Subcutaneous abdominal adipose tissue (tissue), 5 donors: ENCODE data around the gene MRPL38.
A peak's percentile ranks its signal among the peaks of the same experiment; 100 is the strongest.

ENCODE experiments used
- H3K27ac ChIP-seq: one replicate; pipeline ENCODE4 v1.7.0; 2013; ENCODE audit warnings: low read depth, mild to moderate bottlenecking, inconsistent platforms, low read length, moderate library complexity
- H3K27me3 ChIP-seq, 5 donors: one replicate each; pipeline ENCODE4 v1.7.0; 2013; ENCODE audit warnings: low read length in 5 of 5, inconsistent platforms in 1 of 5; ENCODE audit not compliant: control insufficient read depth in 5 of 5, insufficient read depth in 4 of 5
- H3K36me3 ChIP-seq, 5 donors: one replicate each; pipeline ENCODE4 v1.7.0; 2013; ENCODE audit warnings: low read length in 5 of 5; ENCODE audit not compliant: control insufficient read depth in 5 of 5, insufficient read depth in 5 of 5
- H3K4me1 ChIP-seq, 5 donors: one replicate each; pipeline ENCODE4 v1.7.0; 2013; ENCODE audit warnings: low read length in 5 of 5, mild to moderate bottlenecking in 3 of 5, moderate library complexity in 1 of 5; ENCODE audit not compliant: control insufficient read depth in 5 of 5, insufficient read depth in 5 of 5
- H3K4me3 ChIP-seq, 5 donors: one replicate each; pipeline ENCODE4 v1.7.0; 2013; ENCODE audit warnings: low read length in 5 of 5, low read depth in 1 of 5
- H3K9ac ChIP-seq, 5 donors: one replicate each; pipeline ENCODE4 v1.7.0; 2013; ENCODE audit warnings: low read length in 5 of 5, mild to moderate bottlenecking in 4 of 5, moderate library complexity in 3 of 5
- H3K9me3 ChIP-seq, 5 donors: one replicate each; pipeline ENCODE4 v1.7.0; 2013; ENCODE audit warnings: low read length in 5 of 5; ENCODE audit not compliant: control insufficient read depth in 5 of 5
- donor health status: healthy.
- donor health status: healthy.
- donor health status: healthy.
- donor health status: healthy.
- donor health status: healthy.

Gene MRPL38

DNA sequence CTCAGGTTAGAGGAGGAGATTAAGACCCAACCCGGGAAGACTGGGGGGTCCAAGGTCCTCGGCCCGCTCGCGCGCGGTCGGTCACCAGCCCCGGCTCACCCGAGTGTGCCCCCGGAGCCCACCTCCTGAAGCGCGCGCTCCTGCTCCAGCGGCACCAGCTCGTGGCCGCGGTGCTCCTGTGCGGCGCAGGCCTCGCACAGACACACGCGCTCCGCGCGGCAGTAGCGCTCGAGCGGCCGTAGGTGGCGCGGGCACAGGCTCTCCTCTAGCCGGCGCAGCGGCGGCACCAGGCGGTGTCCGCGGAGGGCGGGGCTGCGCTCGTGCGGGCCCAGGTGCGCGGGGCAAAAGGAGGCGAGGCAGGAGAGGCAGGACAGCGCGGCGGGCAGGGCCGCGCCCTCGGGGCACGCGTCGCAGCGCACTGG lies 26.9 kb downstream of the MRPL38 start:
- H3K9ac ChIP-seq = peak overlapping the region; percentile 73 to 96 (median 90)
- H3K27me3 ChIP-seq = peaks cover 0 to 13% (median 0%) of the 10 kb centered on the region in 5 donors
- peaks cover 0 to 22% (median 16%) of the 10 kb centered on the region in 5 donors for H3K36me3 ChIP-seq
- peak overlapping the region; percentile 74 to 88 (median 84) for H3K4me3 ChIP-seq
- no peaks in the 10 kb centered on the region for H3K9me3 ChIP-seq
- peaks cover 16 to 53% (median 43%) of the 10 kb centered on the region in 5 donors for H3K4me1 ChIP-seq
- H3K27ac ChIP-seq = peak overlapping the region; percentile 98

GRCh38 chr17:75876938-75877751 lies 27.5 kb downstream of the MRPL38 start:
- H3K4me1 ChIP-seq = peaks cover 19 to 59% (median 49%) of the 10 kb centered on the region in 5 donors
- peaks cover 0 to 22% (median 16%) of the 10 kb centered on the region in 5 donors for H3K36me3 ChIP-seq
- peaks cover 0 to 16% (median 0%) of the 10 kb centered on the region in 5 donors for H3K27me3 ChIP-seq
- H3K4me3 ChIP-seq = peak overlapping the region; percentile 74 to 88 (median 84)
- no peaks in the 10 kb centered on the region for H3K9me3 ChIP-seq
- peak overlapping the region; percentile 98 for H3K27ac ChIP-seq
- H3K9ac ChIP-seq = peak overlapping the region; percentile 74 to 96 (median 92)

DNA sequence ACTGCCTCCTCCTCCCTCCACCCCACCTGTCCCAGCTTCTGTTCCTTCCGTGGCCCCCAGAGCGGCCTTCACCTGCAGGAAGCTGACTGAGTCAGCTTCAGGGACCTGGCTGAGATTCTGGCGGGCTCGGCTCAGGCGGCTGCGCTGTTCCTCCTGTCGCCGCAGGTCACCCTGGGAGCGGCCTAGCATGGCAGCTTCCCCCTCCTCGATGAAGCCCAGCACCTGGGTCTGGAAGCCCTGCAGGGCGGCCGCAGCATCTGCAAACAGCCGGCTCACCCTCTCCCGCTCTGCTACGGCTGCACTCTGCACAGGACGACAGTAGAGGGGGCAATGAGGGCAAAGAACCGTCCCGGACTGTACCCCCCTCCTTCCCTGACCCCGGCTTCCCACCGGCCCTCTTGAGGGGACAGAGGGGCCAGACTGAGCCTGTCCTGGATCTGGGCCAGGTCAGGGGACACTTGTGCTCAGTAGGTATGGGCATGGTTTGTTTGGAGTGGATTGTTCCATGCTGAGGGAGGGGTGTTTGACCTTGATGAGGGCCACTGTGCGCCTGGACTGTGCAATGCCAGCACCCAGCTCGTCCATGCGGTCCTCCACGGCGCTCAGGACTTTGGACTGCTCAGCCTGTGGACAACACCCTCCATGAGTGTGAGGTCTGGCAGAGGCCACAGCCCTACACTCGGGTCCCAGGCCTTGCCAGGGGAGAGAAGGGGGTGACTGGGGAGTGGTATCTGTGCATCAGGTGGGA lies 28.3 kb downstream of the MRPL38 start:
- Histone ChIP-seq H3K36me3 (peaks cover 0 to 22% (median 16%) of the 10 kb centered on the region in 5 donors), H3K4me3 (peak overlapping the region; percentile 33 to 88 (median 84)), H3K27ac (peak overlapping the region; percentile 98), H3K9ac (peak overlapping the region; percentile 74 to 93 (median 90)), H3K4me1 (peaks cover 19 to 59% (median 49%) of the 10 kb centered on the region in 5 donors), H3K27me3 (peaks cover 0 to 16% (median 0%) of the 10 kb centered on the region in 5 donors), H3K9me3 (no peaks in the 10 kb centered on the region)

GRCh38 chr17:75875940-75876189 lies 28.8 kb downstream of the MRPL38 start:
- Histone ChIP-seq H3K4me1 (peaks cover 20 to 59% (median 49%) of the 10 kb centered on the region in 5 donors), H3K9ac (peak overlapping the region in 4 of 5 donors; percentile 90 to 93 (median 91)), H3K4me3 (peak overlapping the region; percentile 33 to 88 (median 84))

GRCh38 chr17:75875182-75875939 lies 29.3 kb downstream of the MRPL38 start:
- Histone ChIP-seq H3K9me3 (no peaks in the 10 kb centered on the region), H3K27me3 (peaks cover 0 to 16% (median 0%) of the 10 kb centered on the region in 5 donors), H3K4me1 (peaks cover 22 to 59% (median 49%) of the 10 kb centered on the region in 5 donors), H3K9ac (peak overlapping the region in 3 of 5 donors; percentile 90 to 93 (median 90)), H3K4me3 (peak overlapping the region in 3 of 5 donors; percentile 33 to 88 (median 86)), H3K36me3 (peaks cover 0 to 22% (median 16%) of the 10 kb centered on the region in 5 donors), H3K27ac (peak overlapping the region; percentile 98)

More at GRCh38 chr17:75875940-75876189, 28.8 kb downstream of the MRPL38 start:
- Histone ChIP-seq H3K27me3 (peaks cover 0 to 16% (median 0%) of the 10 kb centered on the region in 5 donors), H3K36me3 (peaks cover 0 to 22% (median 16%) of the 10 kb centered on the region in 5 donors), H3K27ac (peak overlapping the region; percentile 98), H3K9me3 (no peaks in the 10 kb centered on the region)

GRCh38 chr17:75874323-75875181 lies 30.1 kb downstream of the MRPL38 start:
- peaks cover 0 to 22% (median 16%) of the 10 kb centered on the region in 5 donors for H3K36me3 ChIP-seq
- H3K27me3 ChIP-seq = peaks cover 0 to 21% (median 0%) of the 10 kb centered on the region in 5 donors
- H3K27ac ChIP-seq = peak overlapping the region; percentile 98
- no peaks in the 10 kb centered on the region for H3K9me3 ChIP-seq
- H3K9ac ChIP-seq = peak overlapping the region in 1 of 5 donors; percentile 90
- no peak overlapping the region for H3K4me3 ChIP-seq
- peaks cover 22 to 64% (median 55%) of the 10 kb centered on the region in 5 donors for H3K4me1 ChIP-seq

DNA sequence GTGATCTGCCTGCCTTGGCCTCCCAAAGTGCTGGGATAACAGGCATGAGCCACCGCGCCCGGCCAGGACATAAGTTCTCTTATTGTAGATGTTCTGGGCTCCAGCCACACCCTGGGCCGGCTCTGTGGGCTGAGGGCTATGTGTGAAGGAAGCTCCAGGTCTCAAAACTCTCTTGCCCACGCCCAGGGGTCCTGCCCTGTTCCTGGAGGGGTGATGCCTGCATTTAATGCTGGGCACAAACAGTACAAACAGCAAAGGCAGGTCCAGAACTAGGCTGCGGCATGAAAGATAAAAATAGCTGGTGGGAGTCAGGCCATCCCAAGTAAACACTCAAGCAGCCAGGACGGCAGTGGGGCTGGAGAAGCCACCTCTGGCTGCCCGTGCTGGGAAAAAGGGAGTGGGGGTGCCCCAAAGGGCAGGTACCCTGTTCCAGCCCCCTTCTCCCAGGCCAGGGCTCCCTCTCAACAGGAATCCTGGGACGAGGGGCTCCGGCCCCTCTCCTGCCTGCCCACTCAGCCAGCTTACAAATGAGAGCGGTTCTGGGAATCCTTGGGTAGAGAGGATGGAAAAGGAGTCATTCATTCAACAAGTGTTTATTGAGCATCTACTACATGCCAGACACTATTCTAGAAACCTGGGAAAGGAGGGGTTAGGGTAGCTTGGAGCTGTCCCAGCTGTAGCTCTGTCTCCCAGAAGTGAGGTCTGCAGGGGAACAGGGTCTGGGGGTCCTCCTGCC lies 30.9 kb downstream of the MRPL38 start:
- Histone ChIP-seq H3K9ac (no peak overlapping the region), H3K27ac (peak overlapping the region; percentile 98), H3K4me3 (no peak overlapping the region), H3K36me3 (peaks cover 0 to 22% (median 16%) of the 10 kb centered on the region in 5 donors), H3K27me3 (peaks cover 0 to 26% (median 0%) of the 10 kb centered on the region in 5 donors), H3K4me1 (peaks cover 24 to 66% (median 60%) of the 10 kb centered on the region in 5 donors), H3K9me3 (no peaks in the 10 kb centered on the region)

DNA sequence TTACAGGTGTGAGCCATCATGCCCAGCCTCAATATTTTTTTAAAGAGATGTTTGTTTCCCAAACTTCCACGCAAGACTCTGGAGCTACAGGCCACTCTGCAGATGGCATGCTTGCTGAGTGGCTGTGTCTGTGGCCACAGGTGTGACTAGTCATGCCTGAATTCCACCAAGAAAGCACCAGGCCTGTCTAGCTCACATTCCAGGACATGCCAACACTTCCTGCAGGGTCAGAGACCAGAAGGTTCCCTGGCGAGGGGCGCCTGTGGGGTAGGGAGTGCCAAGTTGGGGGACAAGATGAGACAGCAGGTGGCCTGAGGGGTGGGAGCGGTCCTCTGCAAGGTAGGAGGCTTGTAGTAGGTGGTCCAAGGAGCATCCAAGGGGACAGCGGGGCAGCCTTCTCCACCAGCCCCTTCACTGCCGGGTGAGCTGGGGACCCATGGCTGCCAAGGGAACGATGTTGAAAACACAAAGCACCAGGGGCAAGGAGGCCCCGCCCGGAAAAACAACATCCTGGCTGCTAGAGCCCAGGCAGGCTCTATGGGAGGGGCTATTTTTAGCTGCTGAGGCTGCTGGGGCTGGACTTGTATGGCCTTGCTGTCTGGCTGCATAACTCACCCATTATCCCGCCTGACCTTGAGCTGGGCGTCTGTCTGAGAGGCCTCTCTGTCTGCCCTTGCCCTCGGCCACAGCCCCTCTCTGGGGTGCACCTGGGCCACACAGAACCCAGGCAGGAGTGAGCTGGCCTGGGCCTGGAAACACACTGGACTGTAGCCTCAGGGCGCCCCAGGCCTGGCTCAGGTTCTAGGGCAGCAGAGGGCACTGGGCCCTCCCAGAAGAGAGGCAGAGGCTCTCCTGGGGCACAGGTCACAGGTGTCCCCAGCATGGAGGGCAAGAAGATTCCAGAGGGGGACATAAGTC lies 32.0 kb downstream of the MRPL38 start:
- Histone ChIP-seq H3K27me3 (peaks cover 0 to 29% (median 0%) of the 10 kb centered on the region in 5 donors), H3K9ac (peak overlapping the region in 2 of 5 donors; percentile 16 to 43), H3K36me3 (peaks cover 0 to 22% (median 16%) of the 10 kb centered on the region in 5 donors), H3K9me3 (no peaks in the 10 kb centered on the region), H3K27ac (peak overlapping the region; percentile 98), H3K4me1 (peaks cover 24 to 65% (median 58%) of the 10 kb centered on the region in 5 donors), H3K4me3 (peak overlapping the region in 2 of 5 donors; percentile 31 to 35)
